ENCODE data around the gene MRPL39.

The MRPL39 gene

DNA sequence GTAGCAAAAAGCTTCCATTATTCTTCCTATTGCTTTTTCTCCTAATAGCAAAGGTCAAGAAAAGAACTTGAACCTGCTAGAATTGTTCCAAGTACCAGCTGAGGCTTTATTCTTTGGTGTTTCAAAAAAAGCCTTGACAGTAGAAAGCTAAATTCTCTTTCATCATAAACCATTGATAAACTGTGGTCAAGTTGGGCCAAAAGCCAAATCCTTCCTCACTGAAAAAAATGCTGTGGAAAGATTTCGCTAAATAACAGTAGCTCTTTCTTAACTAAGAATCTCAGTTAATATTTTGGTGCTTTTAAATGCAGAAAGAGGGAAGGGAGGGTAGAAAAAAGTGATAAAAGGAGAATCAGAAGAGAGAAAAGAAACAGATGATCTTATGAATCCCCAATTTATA is 17.8 kb upstream of the MRPL39 start:
- intact Hi-C loops (cut with DNase I; ENCODE audit: low total_unique reads) = no loop called here
- DNase-seq = no peak
- TF ChIP-seq, protein P1, sequence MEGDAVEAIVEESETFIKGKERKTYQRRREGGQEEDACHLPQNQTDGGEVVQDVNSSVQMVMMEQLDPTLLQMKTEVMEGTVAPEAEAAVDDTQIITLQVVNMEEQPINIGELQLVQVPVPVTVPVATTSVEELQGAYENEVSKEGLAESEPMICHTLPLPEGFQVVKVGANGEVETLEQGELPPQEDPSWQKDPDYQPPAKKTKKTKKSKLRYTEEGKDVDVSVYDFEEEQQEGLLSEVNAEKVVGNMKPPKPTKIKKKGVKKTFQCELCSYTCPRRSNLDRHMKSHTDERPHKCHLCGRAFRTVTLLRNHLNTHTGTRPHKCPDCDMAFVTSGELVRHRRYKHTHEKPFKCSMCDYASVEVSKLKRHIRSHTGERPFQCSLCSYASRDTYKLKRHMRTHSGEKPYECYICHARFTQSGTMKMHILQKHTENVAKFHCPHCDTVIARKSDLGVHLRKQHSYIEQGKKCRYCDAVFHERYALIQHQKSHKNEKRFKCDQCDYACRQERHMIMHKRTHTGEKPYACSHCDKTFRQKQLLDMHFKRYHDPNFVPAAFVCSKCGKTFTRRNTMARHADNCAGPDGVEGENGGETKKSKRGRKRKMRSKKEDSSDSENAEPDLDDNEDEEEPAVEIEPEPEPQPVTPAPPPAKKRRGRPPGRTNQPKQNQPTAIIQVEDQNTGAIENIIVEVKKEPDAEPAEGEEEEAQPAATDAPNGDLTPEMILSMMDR (IDR thresholded peaks at IDR 0.05) = no peak

GRCh38 chr21:25624511-25624910 is 17.2 kb upstream of the MRPL39 start:
- Histone ChIP-seq H3K9me3 (no peaks in the 10 kb centered on the region), H3K4me3 (no peak overlapping the region), H3K36me3 (no peaks in the 10 kb centered on the region), H3K27ac (no peak overlapping the region), H3K27me3 (no peaks in the 10 kb centered on the region), H3K4me1 (no peaks in the 10 kb centered on the region)
- intact Hi-C loops (cut with DNase I; ENCODE audit: low total_unique reads) = no loop called here
- TF ChIP-seq, protein P1 (IDR thresholded peaks at IDR 0.05) = no peak
- no peak for DNase-seq

More for the DNA sequence above, 17.8 kb upstream of the MRPL39 start:
- no peaks in the 10 kb centered on the region for H3K36me3 ChIP-seq
- no peaks in the 10 kb centered on the region for H3K9me3 ChIP-seq
- H3K4me1 ChIP-seq = no peaks in the 10 kb centered on the region
- H3K4me3 ChIP-seq = no peak overlapping the region
- H3K27ac ChIP-seq = no peak overlapping the region
- no peaks in the 10 kb centered on the region for H3K27me3 ChIP-seq

DNA sequence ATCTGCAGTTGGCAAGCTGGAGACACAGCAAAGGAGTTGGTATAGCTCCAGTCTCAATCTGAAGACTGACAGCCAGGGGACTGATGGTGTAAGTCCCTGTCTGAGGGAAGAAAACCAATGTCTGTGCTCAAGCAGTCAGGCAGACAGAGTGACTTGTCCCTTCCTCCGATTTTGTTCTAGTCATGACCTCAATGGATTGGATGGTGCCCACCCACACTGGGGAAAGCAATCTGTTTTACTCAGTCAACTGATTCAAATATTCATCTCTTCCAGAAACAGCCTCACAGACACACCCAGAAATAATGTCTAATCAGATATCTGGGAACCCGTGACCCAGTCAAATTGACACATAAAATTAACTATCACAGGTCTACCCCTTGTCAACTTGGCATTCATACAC is 11.9 kb upstream of the MRPL39 start:
- TF ChIP-seq, protein P1 (IDR thresholded peaks at IDR 0.05) = no peak
- Histone ChIP-seq H3K27ac (no peak overlapping the region), H3K4me1 (no peaks in the 10 kb centered on the region), H3K36me3 (no peaks in the 10 kb centered on the region), H3K4me3 (no peak overlapping the region), H3K27me3 (no peaks in the 10 kb centered on the region), H3K9me3 (no peaks in the 10 kb centered on the region)
- intact Hi-C loops (cut with DNase I; ENCODE audit: low total_unique reads) = no loop called here
- no peak for DNase-seq

DNA sequence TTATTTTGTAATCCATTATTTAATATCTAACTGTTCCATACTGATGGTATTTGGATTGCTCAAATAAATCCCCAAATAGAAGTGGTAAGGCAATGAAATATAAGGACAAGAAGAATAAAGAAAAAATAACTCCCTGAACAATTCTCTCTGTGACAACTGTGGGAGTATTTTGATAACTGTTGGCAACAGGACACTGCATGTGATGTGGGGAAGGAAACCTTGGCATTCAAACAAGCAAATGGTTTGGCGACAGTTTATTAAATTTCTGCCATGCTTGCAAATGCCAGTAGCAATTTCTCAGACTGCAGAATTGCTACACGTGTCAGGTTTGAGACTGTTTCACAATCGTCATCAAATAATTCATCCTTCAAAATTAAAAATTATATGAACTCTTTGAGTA is 8.6 kb upstream of the MRPL39 start:
- no peak for DNase-seq
- H3K4me1 ChIP-seq = no peaks in the 10 kb centered on the region
- no peaks in the 10 kb centered on the region for H3K9me3 ChIP-seq
- H3K27me3 ChIP-seq = no peaks in the 10 kb centered on the region
- H3K36me3 ChIP-seq = no peaks in the 10 kb centered on the region
- H3K4me3 ChIP-seq = no peak overlapping the region
- intact Hi-C loops (cut with DNase I; ENCODE audit: low total_unique reads) = no loop called here
- H3K27ac ChIP-seq = no peak overlapping the region
- TF ChIP-seq, protein P1 (IDR thresholded peaks at IDR 0.05) = no peak

- H3K27ac ChIP-seq = no peak overlapping the region
- DNase-seq = no peak
- no peaks in the 10 kb centered on the region for H3K9me3 ChIP-seq
- intact Hi-C loops (cut with DNase I; ENCODE audit: low total_unique reads) = no loop called here
- TF ChIP-seq, protein P1 (IDR thresholded peaks at IDR 0.05) = no peak
- H3K36me3 ChIP-seq = no peaks in the 10 kb centered on the region
- H3K27me3 ChIP-seq = no peaks in the 10 kb centered on the region
- no peaks in the 10 kb centered on the region for H3K4me1 ChIP-seq
- no peak overlapping the region for H3K4me3 ChIP-seq
These were observed 7.2 kb upstream of the MRPL39 start for GRCh38 chr21:25614441-25614840.

Data from tibial artery (tissue), 4 donors.